Measurements from ENCODE around the gene DNAH3. TPM values are rescaled to one million over a fixed set of nuclear protein-coding genes. Genes with fewer than 3 reads are reported as not detected.
"Not testable (repeated sequence)": the region's sequence is repeated elsewhere in the genome, so short reads cannot be mapped to it uniquely, and the experiment has no call there.

The DNAH3 gene
- 1.0 TPM for total RNA-seq

- Histone ChIP-seq H3K27me3 (ENCODE audit: control insufficient read depth in 3 of 3, insufficient read depth in 3 of 3, low read length in 3 of 3) (no peaks in the 10 kb centered on the region), H3K36me3 (ENCODE audit: control insufficient read depth in 3 of 3, insufficient read depth in 3 of 3, low read length in 3 of 3) (no peaks in the 10 kb centered on the region), H3K9me3 (ENCODE audit: control insufficient read depth in 3 of 3, low read length in 3 of 3) (no peaks in the 10 kb centered on the region), H3K4me3 (ENCODE audit: low read length in 3 of 3) (no peak within 1 kb of the TSS), H3K27ac (ENCODE audit: low read depth, low read length) (no peak within 1 kb of the TSS), H3K4me1 (ENCODE audit: control insufficient read depth in 3 of 3, insufficient read depth in 3 of 3, low read length in 3 of 3) (peaks cover 0 to 6% (median 3%) of the 10 kb centered on the region in 3 donors), H3K9ac (ENCODE audit: low read depth in 1 of 3, low read length in 3 of 3) (no peak within 1 kb of the TSS)
These were observed at the start of gene DNAH3 for GRCh38 chr16:21150375-21151001. TSS of gene DNAH3 (minus strand) at chr16:21150846. CDS start at chr16:21150319, 527 bp downstream.

GRCh38 chr16:21199607-21200218 lies 49.1 kb upstream of the DNAH3 start:
- no peak overlapping the region for H3K27ac ChIP-seq (ENCODE audit: low read depth, low read length)
- H3K9ac ChIP-seq (ENCODE audit: low read depth in 1 of 3, low read length in 3 of 3), result no peak overlapping the region
- H3K9me3 ChIP-seq (ENCODE audit: control insufficient read depth in 3 of 3, low read length in 3 of 3), result no peaks in the 10 kb centered on the region
- no peaks in the 10 kb centered on the region for H3K36me3 ChIP-seq (ENCODE audit: control insufficient read depth in 3 of 3, insufficient read depth in 3 of 3, low read length in 3 of 3)
- H3K4me3 ChIP-seq (ENCODE audit: low read length in 3 of 3), result no peak overlapping the region
- peaks cover 0 to 10% (median 10%) of the 10 kb centered on the region in 3 donors for H3K27me3 ChIP-seq (ENCODE audit: control insufficient read depth in 3 of 3, insufficient read depth in 3 of 3, low read length in 3 of 3)
- no peaks in the 10 kb centered on the region for H3K4me1 ChIP-seq (ENCODE audit: control insufficient read depth in 3 of 3, insufficient read depth in 3 of 3, low read length in 3 of 3)

GRCh38 chr16:21197621-21198020 lies 47.0 kb upstream of the DNAH3 start:
- no peak overlapping the region for H3K9ac ChIP-seq (ENCODE audit: low read depth in 1 of 3, low read length in 3 of 3)
- peaks cover 0 to 12% (median 10%) of the 10 kb centered on the region in 3 donors for H3K27me3 ChIP-seq (ENCODE audit: control insufficient read depth in 3 of 3, insufficient read depth in 3 of 3, low read length in 3 of 3)
- no peaks in the 10 kb centered on the region for H3K4me1 ChIP-seq (ENCODE audit: control insufficient read depth in 3 of 3, insufficient read depth in 3 of 3, low read length in 3 of 3)
- no peak overlapping the region for H3K27ac ChIP-seq (ENCODE audit: low read depth, low read length)
- no peak overlapping the region for H3K4me3 ChIP-seq (ENCODE audit: low read length in 3 of 3)
- H3K9me3 ChIP-seq (ENCODE audit: control insufficient read depth in 3 of 3, low read length in 3 of 3), result no peaks in the 10 kb centered on the region
- H3K36me3 ChIP-seq (ENCODE audit: control insufficient read depth in 3 of 3, insufficient read depth in 3 of 3, low read length in 3 of 3), result no peaks in the 10 kb centered on the region

- H3K4me3 ChIP-seq (ENCODE audit: low read length in 3 of 3), result no peak overlapping the region
These were observed 46.5 kb upstream of the DNAH3 start for GRCh38 chr16:21197112-21197511.

GRCh38 chr16:21195330-21195729 lies 44.7 kb upstream of the DNAH3 start:
- H3K4me1 ChIP-seq (ENCODE audit: control insufficient read depth in 3 of 3, insufficient read depth in 3 of 3, low read length in 3 of 3); H3K27me3 ChIP-seq (ENCODE audit: control insufficient read depth in 3 of 3, insufficient read depth in 3 of 3, low read length in 3 of 3); H3K9ac ChIP-seq (ENCODE audit: low read depth in 1 of 3, low read length in 3 of 3); H3K4me3 ChIP-seq (ENCODE audit: low read length in 3 of 3); H3K9me3 ChIP-seq (ENCODE audit: control insufficient read depth in 3 of 3, low read length in 3 of 3); H3K36me3 ChIP-seq (ENCODE audit: control insufficient read depth in 3 of 3, insufficient read depth in 3 of 3, low read length in 3 of 3); H3K27ac ChIP-seq (ENCODE audit: low read depth, low read length): not testable (repeated sequence)

More at GRCh38 chr16:21197112-21197511, 46.5 kb upstream of the DNAH3 start:
- Histone ChIP-seq H3K9me3 (ENCODE audit: control insufficient read depth in 3 of 3, low read length in 3 of 3) (no peaks in the 10 kb centered on the region), H3K9ac (ENCODE audit: low read depth in 1 of 3, low read length in 3 of 3) (no peak overlapping the region), H3K36me3 (ENCODE audit: control insufficient read depth in 3 of 3, insufficient read depth in 3 of 3, low read length in 3 of 3) (no peaks in the 10 kb centered on the region), H3K27ac (ENCODE audit: low read depth, low read length) (no peak overlapping the region), H3K27me3 (ENCODE audit: control insufficient read depth in 3 of 3, insufficient read depth in 3 of 3, low read length in 3 of 3) (peaks cover 0 to 12% (median 10%) of the 10 kb centered on the region in 3 donors), H3K4me1 (ENCODE audit: control insufficient read depth in 3 of 3, insufficient read depth in 3 of 3, low read length in 3 of 3) (no peaks in the 10 kb centered on the region)

GRCh38 chr16:21194771-21195301 lies 44.2 kb upstream of the DNAH3 start:
- H3K4me1 ChIP-seq (ENCODE audit: control insufficient read depth in 3 of 3, insufficient read depth in 3 of 3, low read length in 3 of 3), result no peaks in the 10 kb centered on the region
- H3K9ac ChIP-seq (ENCODE audit: low read depth in 1 of 3, low read length in 3 of 3), result no peak overlapping the region
- peaks cover 0 to 5% (median 5%) of the 10 kb centered on the region in 3 donors for H3K27me3 ChIP-seq (ENCODE audit: control insufficient read depth in 3 of 3, insufficient read depth in 3 of 3, low read length in 3 of 3)

GRCh38 chr16:21192991-21193390 lies 42.3 kb upstream of the DNAH3 start:
- Histone ChIP-seq H3K27me3 (ENCODE audit: control insufficient read depth in 3 of 3, insufficient read depth in 3 of 3, low read length in 3 of 3) (peaks cover 0 to 3% (median 2%) of the 10 kb centered on the region in 3 donors), H3K36me3 (ENCODE audit: control insufficient read depth in 3 of 3, insufficient read depth in 3 of 3, low read length in 3 of 3) (no peaks in the 10 kb centered on the region), H3K9ac (ENCODE audit: low read depth in 1 of 3, low read length in 3 of 3) (no peak overlapping the region), H3K4me3 (ENCODE audit: low read length in 3 of 3) (no peak overlapping the region), H3K27ac (ENCODE audit: low read depth, low read length) (no peak overlapping the region), H3K4me1 (ENCODE audit: control insufficient read depth in 3 of 3, insufficient read depth in 3 of 3, low read length in 3 of 3) (peaks cover 0 to 4% (median 3%) of the 10 kb centered on the region in 3 donors), H3K9me3 (ENCODE audit: control insufficient read depth in 3 of 3, low read length in 3 of 3) (no peaks in the 10 kb centered on the region)

More at GRCh38 chr16:21194771-21195301, 44.2 kb upstream of the DNAH3 start:
- Histone ChIP-seq H3K9me3 (ENCODE audit: control insufficient read depth in 3 of 3, low read length in 3 of 3) (no peaks in the 10 kb centered on the region), H3K36me3 (ENCODE audit: control insufficient read depth in 3 of 3, insufficient read depth in 3 of 3, low read length in 3 of 3) (no peaks in the 10 kb centered on the region), H3K27ac (ENCODE audit: low read depth, low read length) (no peak overlapping the region), H3K4me3 (ENCODE audit: low read length in 3 of 3) (no peak overlapping the region)

- no peaks in the 10 kb centered on the region for H3K36me3 ChIP-seq (ENCODE audit: control insufficient read depth in 3 of 3, insufficient read depth in 3 of 3, low read length in 3 of 3)
- H3K27ac ChIP-seq (ENCODE audit: low read depth, low read length), result no peak overlapping the region
- H3K9ac ChIP-seq (ENCODE audit: low read depth in 1 of 3, low read length in 3 of 3), result no peak overlapping the region
- peaks cover 0 to 4% (median 3%) of the 10 kb centered on the region in 3 donors for H3K4me1 ChIP-seq (ENCODE audit: control insufficient read depth in 3 of 3, insufficient read depth in 3 of 3, low read length in 3 of 3)
- H3K9me3 ChIP-seq (ENCODE audit: control insufficient read depth in 3 of 3, low read length in 3 of 3), result no peaks in the 10 kb centered on the region
- peaks cover 0 to 3% (median 2%) of the 10 kb centered on the region in 3 donors for H3K27me3 ChIP-seq (ENCODE audit: control insufficient read depth in 3 of 3, insufficient read depth in 3 of 3, low read length in 3 of 3)
- no peak overlapping the region for H3K4me3 ChIP-seq (ENCODE audit: low read length in 3 of 3)
These were observed 40.0 kb upstream of the DNAH3 start for GRCh38 chr16:21190599-21190998.

GRCh38 chr16:21190013-21190412 lies 39.4 kb upstream of the DNAH3 start:
- Histone ChIP-seq H3K36me3 (ENCODE audit: control insufficient read depth in 3 of 3, insufficient read depth in 3 of 3, low read length in 3 of 3) (no peaks in the 10 kb centered on the region), H3K9me3 (ENCODE audit: control insufficient read depth in 3 of 3, low read length in 3 of 3) (no peaks in the 10 kb centered on the region), H3K27me3 (ENCODE audit: control insufficient read depth in 3 of 3, insufficient read depth in 3 of 3, low read length in 3 of 3) (peaks cover 0 to 3% (median 2%) of the 10 kb centered on the region in 3 donors), H3K4me3 (ENCODE audit: low read length in 3 of 3) (no peak overlapping the region), H3K9ac (ENCODE audit: low read depth in 1 of 3, low read length in 3 of 3) (no peak overlapping the region), H3K4me1 (ENCODE audit: control insufficient read depth in 3 of 3, insufficient read depth in 3 of 3, low read length in 3 of 3) (peaks cover 0 to 4% (median 3%) of the 10 kb centered on the region in 3 donors), H3K27ac (ENCODE audit: low read depth, low read length) (no peak overlapping the region)

- H3K27ac ChIP-seq (ENCODE audit: low read depth, low read length), result no peak overlapping the region
- H3K4me3 ChIP-seq (ENCODE audit: low read length in 3 of 3), result no peak overlapping the region
- H3K9me3 ChIP-seq (ENCODE audit: control insufficient read depth in 3 of 3, low read length in 3 of 3), result no peaks in the 10 kb centered on the region
- H3K36me3 ChIP-seq (ENCODE audit: control insufficient read depth in 3 of 3, insufficient read depth in 3 of 3, low read length in 3 of 3), result no peaks in the 10 kb centered on the region
- H3K9ac ChIP-seq (ENCODE audit: low read depth in 1 of 3, low read length in 3 of 3), result no peak overlapping the region
- H3K27me3 ChIP-seq (ENCODE audit: control insufficient read depth in 3 of 3, insufficient read depth in 3 of 3, low read length in 3 of 3), result peaks cover 0 to 2% (median 2%) of the 10 kb centered on the region in 3 donors
- peaks cover 0 to 4% (median 3%) of the 10 kb centered on the region in 3 donors for H3K4me1 ChIP-seq (ENCODE audit: control insufficient read depth in 3 of 3, insufficient read depth in 3 of 3, low read length in 3 of 3)
These were observed 38.7 kb upstream of the DNAH3 start for GRCh38 chr16:21189311-21189710.
